WTC11 (cell line): ENCODE results near the gene PHC2.

Source experiments
- ATF2 ChIP-seq: sonication (generic); formaldehyde crosslinking; IDR thresholded peaks from 2 replicates; pipeline ENCODE4 v1.8.1; 2022; ENCODE audit warnings: low read depth, missing genetic modification reagents, borderline replicate concordance
- IRF2 ChIP-seq: sonication (generic); formaldehyde crosslinking; IDR thresholded peaks from 2 replicates; pipeline ENCODE4 v1.8.0; 2022; ENCODE audit warnings: low read depth, missing genetic modification reagents, borderline replicate concordance
- MAX ChIP-seq: sonication (generic); formaldehyde crosslinking; IDR thresholded peaks from 2 replicates; pipeline ENCODE4 v1.8.0; 2022; ENCODE audit warnings: mild to moderate bottlenecking, missing genetic modification reagents
- NR2C2 ChIP-seq: sonication (generic); formaldehyde crosslinking; IDR thresholded peaks from 2 replicates; pipeline ENCODE4 v1.8.0; 2022; ENCODE audit warnings: mild to moderate bottlenecking, missing genetic modification reagents
- TEAD1 ChIP-seq: sonication (generic); formaldehyde crosslinking; IDR thresholded peaks from 2 replicates; pipeline ENCODE4 v1.8.0; 2022; ENCODE audit warnings: mild to moderate bottlenecking, missing genetic modification reagents
- USF2 ChIP-seq: sonication (generic); formaldehyde crosslinking; IDR thresholded peaks from 2 replicates; pipeline ENCODE4 v1.8.1; 2023; ENCODE audit warnings: mild to moderate bottlenecking, missing genetic modification reagents, moderate library complexity
- ZNF121 ChIP-seq: sonication (generic); formaldehyde crosslinking; IDR thresholded peaks from 2 replicates; pipeline ENCODE4 v1.8.0; 2023; ENCODE audit warnings: missing genetic modification reagents
- ZNF232 ChIP-seq: sonication (generic); formaldehyde crosslinking; IDR thresholded peaks from 2 replicates; pipeline ENCODE4 v1.8.0; 2022; ENCODE audit warnings: mild to moderate bottlenecking, missing genetic modification reagents
- ZNF263 ChIP-seq: sonication (generic); formaldehyde crosslinking; IDR thresholded peaks from 2 replicates; pipeline ENCODE4 v1.8.1; 2022; ENCODE audit warnings: low read depth, mild to moderate bottlenecking, moderate library complexity, missing genetic modification reagents
- ZNF423 ChIP-seq: fragments of 250-450 bp; sonication (Bioruptor Pico); IDR thresholded peaks from 2 replicates; pipeline ENCODE4 v2.1.2; 2022; ENCODE audit warnings: mild to moderate bottlenecking, moderate library complexity
- TF ChIP-seq, protein P1 (sequence below): fragments of 200-600 bp; IDR thresholded peaks from 2 replicates; pipeline ENCODE4 v1.8.0; 2022; ENCODE audit warnings: antibody characterized with exemption
- TF ChIP-seq, protein P2 (sequence below): sonication (generic); formaldehyde crosslinking; IDR thresholded peaks from 2 replicates; pipeline ENCODE4 v1.8.0; 2022; ENCODE audit warnings: mild to moderate bottlenecking, missing genetic modification reagents
- TF ChIP-seq, protein P3 (sequence below): sonication (generic); formaldehyde crosslinking; conservative IDR thresholded peaks from 2 replicates; pipeline ENCODE4 v1.8.1; 2022; ENCODE audit warnings: mild to moderate bottlenecking, missing genetic modification reagents

DNA sequence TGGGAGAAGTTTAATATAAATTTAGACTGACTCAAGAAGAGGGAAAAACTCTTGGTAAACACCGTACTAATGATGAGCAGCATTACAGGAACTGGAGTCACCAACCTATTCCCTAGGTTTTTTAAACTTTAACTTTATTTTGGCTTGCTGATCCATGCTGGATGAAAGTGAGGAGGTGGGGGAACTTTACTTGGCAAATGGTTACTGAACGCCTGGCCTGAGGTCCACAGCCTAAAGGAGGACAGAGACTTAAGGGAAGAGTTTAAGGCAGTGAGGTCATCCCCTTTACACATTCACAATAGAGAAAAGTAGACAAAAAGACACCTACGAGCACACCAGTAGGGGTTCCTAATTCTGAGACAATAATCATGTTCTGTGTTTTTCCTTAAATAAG lies 84.4 kb downstream of the PHC2 start:
- TF ChIP-seq, protein P1, sequence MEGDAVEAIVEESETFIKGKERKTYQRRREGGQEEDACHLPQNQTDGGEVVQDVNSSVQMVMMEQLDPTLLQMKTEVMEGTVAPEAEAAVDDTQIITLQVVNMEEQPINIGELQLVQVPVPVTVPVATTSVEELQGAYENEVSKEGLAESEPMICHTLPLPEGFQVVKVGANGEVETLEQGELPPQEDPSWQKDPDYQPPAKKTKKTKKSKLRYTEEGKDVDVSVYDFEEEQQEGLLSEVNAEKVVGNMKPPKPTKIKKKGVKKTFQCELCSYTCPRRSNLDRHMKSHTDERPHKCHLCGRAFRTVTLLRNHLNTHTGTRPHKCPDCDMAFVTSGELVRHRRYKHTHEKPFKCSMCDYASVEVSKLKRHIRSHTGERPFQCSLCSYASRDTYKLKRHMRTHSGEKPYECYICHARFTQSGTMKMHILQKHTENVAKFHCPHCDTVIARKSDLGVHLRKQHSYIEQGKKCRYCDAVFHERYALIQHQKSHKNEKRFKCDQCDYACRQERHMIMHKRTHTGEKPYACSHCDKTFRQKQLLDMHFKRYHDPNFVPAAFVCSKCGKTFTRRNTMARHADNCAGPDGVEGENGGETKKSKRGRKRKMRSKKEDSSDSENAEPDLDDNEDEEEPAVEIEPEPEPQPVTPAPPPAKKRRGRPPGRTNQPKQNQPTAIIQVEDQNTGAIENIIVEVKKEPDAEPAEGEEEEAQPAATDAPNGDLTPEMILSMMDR = no peak
- TF ChIP-seq IRF2 (CRISPR knock-in tag) (no peak), ZNF232 (no peak), MAX (no peak), TEAD1 (CRISPR knock-in tag) (no peak), USF2 (CRISPR knock-in tag) (no peak), NR2C2 (CRISPR knock-in tag) (no peak), ZNF263 (CRISPR knock-in tag) (no peak), ZNF121 (no peak), ATF2 (no peak), ZNF423 (no peak)
- TF ChIP-seq, protein P2, sequence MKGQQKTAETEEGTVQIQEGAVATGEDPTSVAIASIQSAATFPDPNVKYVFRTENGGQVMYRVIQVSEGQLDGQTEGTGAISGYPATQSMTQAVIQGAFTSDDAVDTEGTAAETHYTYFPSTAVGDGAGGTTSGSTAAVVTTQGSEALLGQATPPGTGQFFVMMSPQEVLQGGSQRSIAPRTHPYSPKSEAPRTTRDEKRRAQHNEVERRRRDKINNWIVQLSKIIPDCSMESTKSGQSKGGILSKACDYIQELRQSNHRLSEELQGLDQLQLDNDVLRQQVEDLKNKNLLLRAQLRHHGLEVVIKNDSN (CRISPR knock-in tag) = no peak
- TF ChIP-seq, protein P3, sequence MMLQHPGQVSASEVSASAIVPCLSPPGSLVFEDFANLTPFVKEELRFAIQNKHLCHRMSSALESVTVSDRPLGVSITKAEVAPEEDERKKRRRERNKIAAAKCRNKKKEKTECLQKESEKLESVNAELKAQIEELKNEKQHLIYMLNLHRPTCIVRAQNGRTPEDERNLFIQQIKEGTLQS (CRISPR knock-in tag) = no peak
